ENCODE results near the gene KIAA1958. TPM values are rescaled to one million over a fixed set of nuclear protein-coding genes. Genes with fewer than 3 reads are reported as not detected.

Gene KIAA1958
- total and polyA plus RNA-seq, 10 of the 15 experiments (the other 5 are each of a cell fraction or from before 2014, with no cell fraction given) = 0.53 to 8.7 (median 4.0) TPM

- Histone ChIP-seq H3K79me2 (ENCODE audit: control insufficient read depth, insufficient read depth, low read length) (no peaks in the 10 kb centered on the region), H3K4me2 (ENCODE audit: control insufficient read depth, insufficient read depth) (no peak overlapping the region), H4K20me1 (ENCODE audit: control insufficient read depth, insufficient read depth) (no peaks in the 10 kb centered on the region), H3K27ac (ENCODE audit: control insufficient read depth, insufficient read depth) (no peak overlapping the region), H3K9me3 (replicated peaks; ENCODE audit: control insufficient read depth, insufficient read depth, low read length) (no peaks in the 10 kb centered on the region), H3K9ac (ENCODE audit: control insufficient read depth, insufficient read depth, low read length) (no peak overlapping the region), H3K36me3 (ENCODE audit: control insufficient read depth in 2 of 2, insufficient read depth in 2 of 2, low read length in 1 of 2) (no peaks in the 10 kb centered on the region), H2AFZ (ENCODE audit: control insufficient read depth, low read depth, low read length) (no peak overlapping the region), H3K4me3 (no peak overlapping the region), H3K27me3 (replicated peaks in 1 of 2; ENCODE audit: control insufficient read depth in 2 of 2, insufficient read depth in 2 of 2, low read length in 1 of 2) (no peaks in the 10 kb centered on the region), H3K4me1 (ENCODE audit: control insufficient read depth, insufficient read depth, low read length) (no peaks in the 10 kb centered on the region)
- intact Hi-C loops (cut with micrococcal nuclease; ENCODE audit: unreplicated experiment) (no loop called here), in situ Hi-C loops (cut with MboI) (loop anchor here (5.0 kb wide), 1 partner anchor 47 kb away; no protein-coding TSS in a partner anchor)
- SMC1A ChIA-PET (ENCODE audit: uncharacterized antibody, unreplicated experiment) = interaction anchor here (1.5 kb wide), 1 partner anchor 27 kb away, joined by 3 read pairs; no protein-coding TSS in a partner anchor
- CTCF ChIA-PET = no interaction called here
- DNase-seq (ENCODE audit: low read depth, low spot score) (no peak), FAIRE-seq (no peak), ATAC-seq (no peak)
- no TSS peak for BruUV-seq (replicated peaks)
- TF ChIP-seq NR2F1 (conservative IDR thresholded peaks at IDR 0.05) (no peak), MEF2B (IDR thresholded peaks at IDR 0.05; ENCODE audit: partially characterized antibody, poor library complexity, severe bottlenecking) (no peak), BRCA1 (IDR thresholded peaks at IDR 0.05; ENCODE audit: low read depth, low read length) (no peak), NRF1 (conservative IDR thresholded peaks at IDR 0.05; ENCODE audit: low read depth, low read length) (no peak), GATAD2B (conservative IDR thresholded peaks at IDR 0.05; ENCODE audit: low read depth) (no peak), IRF3 (IDR thresholded peaks at IDR 0.05) (no peak), RBBP5 (conservative IDR thresholded peaks at IDR 0.05) (no peak), MTA3 (IDR thresholded peaks at IDR 0.05; ENCODE audit: borderline replicate concordance, low read length) (no peak), RB1 (IDR thresholded peaks at IDR 0.05; ENCODE audit: borderline replicate concordance) (no peak), RCOR1 (conservative IDR thresholded peaks at IDR 0.05; ENCODE audit: low read depth, low read length) (no peak), BHLHE40 (IDR thresholded peaks at IDR 0.05; ENCODE audit: borderline replicate concordance in 1 of 2, low read depth in 2 of 2, low read length in 1 of 2) (no peak), EP300 (IDR thresholded peaks at IDR 0.05; ENCODE audit: borderline replicate concordance in 1 of 2, control insufficient read depth in 1 of 2, low read depth in 2 of 2, low read length in 2 of 2) (no peak)
- WGBS (ENCODE audit: insufficient coverage, insufficient replicate concordance, low lambda C conversion rate, missing lambda C conversion rate) = 92% methylated on average over 6 of the region's 6 CpGs
- POLR2A ChIA-PET = no interaction called here
- RAD21 ChIA-PET (ENCODE audit: unreplicated experiment) = no interaction called here
These were observed 143.3 kb downstream of the KIAA1958 start for GRCh38 chr9:112629671-112630485.

Data from GM12878 (cell line).